Colonic mucosa (tissue), 4 donors: ENCODE measurements around the gene GTF3C1. TPM values are rescaled to one million over a fixed set of nuclear protein-coding genes. Genes with fewer than 3 reads are reported as not detected.
"Not testable (repeated sequence)": the region's sequence is repeated elsewhere in the genome, so short reads cannot be mapped to it uniquely, and the experiment has no call there.

Source experiments
- DNase-seq: peaks from one replicate; pipeline ENCODE4 v3.0.0-alpha.2; 2020
- H3K27ac ChIP-seq: fragments of 200-600 bp; one replicate; pipeline ENCODE4 v1.8.0; 2021
- H3K27me3 ChIP-seq: fragments of 200-600 bp; one replicate; pipeline ENCODE4 v1.8.0; 2021
- H3K36me3 ChIP-seq: fragments of 200-600 bp; one replicate; pipeline ENCODE4 v1.8.0; 2021
- H3K4me1 ChIP-seq: fragments of 200-600 bp; one replicate; pipeline ENCODE4 v1.8.0; 2021; ENCODE audit warnings: mild to moderate bottlenecking
- H3K4me3 ChIP-seq: fragments of 200-600 bp; one replicate; pipeline ENCODE4 v1.8.0; 2021
- H3K9ac ChIP-seq, 2 donors: one replicate each; pipeline ENCODE4 v1.7.0; 2013; ENCODE audit warnings: control low read depth in 2 of 2, low read depth in 2 of 2, low read length in 2 of 2
- H3K9me3 ChIP-seq: fragments of 200-600 bp; one replicate; pipeline ENCODE4 v1.8.0; 2021
- intact Hi-C: fragments of 100-400 bp; cut with DNase I; formaldehyde crosslinking; loops from one replicate; pipeline ENCODE4 v1.14.1; 2022
- total RNA-seq, 2 donors: library from RNA; stranded (reverse); fragmentation: NEBNext Ultra II Directional in 1 of 2; extraction: Animal tissue kit (Norgen Biotek cat#: 25700) in 1 of 2; gene quantifications; one replicate each; pipeline ENCODE4 v1.2.1, GENCODE V29; 2021
- TF ChIP-seq, protein P1 (sequence below): fragments of 200-600 bp; IDR thresholded peaks from one replicate; pipeline ENCODE4 v1.8.0; 2022; ENCODE audit warnings: antibody characterized with exemption, mild to moderate bottlenecking
- donor health status: healthy.
- donor health status: DM: no; HTN: no; CAD: no.
- donor health status: DM: no; HTN: no; CAD: no.

GTF3C1 gene
- total RNA-seq, 2 donors from 2014 or later, result 40.1 to 67.8 TPM

GRCh38 chr16:27460663-27461482, 88.8 kb downstream of the GTF3C1 start:
- no peak for DNase-seq
- no peaks in the 10 kb centered on the region for H3K9me3 ChIP-seq
- no peak overlapping the region for H3K27ac ChIP-seq
- intact Hi-C loops, result no loop called here
- TF ChIP-seq, protein P1, sequence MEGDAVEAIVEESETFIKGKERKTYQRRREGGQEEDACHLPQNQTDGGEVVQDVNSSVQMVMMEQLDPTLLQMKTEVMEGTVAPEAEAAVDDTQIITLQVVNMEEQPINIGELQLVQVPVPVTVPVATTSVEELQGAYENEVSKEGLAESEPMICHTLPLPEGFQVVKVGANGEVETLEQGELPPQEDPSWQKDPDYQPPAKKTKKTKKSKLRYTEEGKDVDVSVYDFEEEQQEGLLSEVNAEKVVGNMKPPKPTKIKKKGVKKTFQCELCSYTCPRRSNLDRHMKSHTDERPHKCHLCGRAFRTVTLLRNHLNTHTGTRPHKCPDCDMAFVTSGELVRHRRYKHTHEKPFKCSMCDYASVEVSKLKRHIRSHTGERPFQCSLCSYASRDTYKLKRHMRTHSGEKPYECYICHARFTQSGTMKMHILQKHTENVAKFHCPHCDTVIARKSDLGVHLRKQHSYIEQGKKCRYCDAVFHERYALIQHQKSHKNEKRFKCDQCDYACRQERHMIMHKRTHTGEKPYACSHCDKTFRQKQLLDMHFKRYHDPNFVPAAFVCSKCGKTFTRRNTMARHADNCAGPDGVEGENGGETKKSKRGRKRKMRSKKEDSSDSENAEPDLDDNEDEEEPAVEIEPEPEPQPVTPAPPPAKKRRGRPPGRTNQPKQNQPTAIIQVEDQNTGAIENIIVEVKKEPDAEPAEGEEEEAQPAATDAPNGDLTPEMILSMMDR, result no peak
- no peak overlapping the region for H3K9ac ChIP-seq
- no peak overlapping the region for H3K4me3 ChIP-seq
- no peaks in the 10 kb centered on the region for H3K27me3 ChIP-seq
- no peaks in the 10 kb centered on the region for H3K36me3 ChIP-seq
- no peaks in the 10 kb centered on the region for H3K4me1 ChIP-seq

DNA sequence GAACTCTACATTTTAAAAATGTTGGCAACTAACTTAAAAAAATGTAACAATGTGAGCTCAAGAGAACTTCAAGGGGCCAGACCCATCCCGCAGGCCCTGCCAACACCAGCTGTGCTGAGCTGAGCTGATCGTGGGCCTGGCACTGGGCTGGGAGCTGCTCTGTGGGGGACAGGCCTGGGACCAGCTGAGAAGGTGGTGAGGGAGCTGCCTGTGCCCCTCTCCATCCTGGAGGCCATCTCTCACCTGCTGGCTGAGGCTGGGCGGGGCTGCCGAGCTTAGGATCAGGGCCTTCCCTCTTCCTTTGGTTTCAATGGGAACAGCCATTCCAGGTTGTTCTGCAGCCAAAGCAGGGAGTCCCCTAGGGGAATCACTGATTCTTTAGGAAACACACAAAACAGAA, 89.5 kb downstream of the GTF3C1 start:
- Histone ChIP-seq H3K4me1 (no peaks in the 10 kb centered on the region), H3K36me3 (no peaks in the 10 kb centered on the region), H3K9me3 (no peaks in the 10 kb centered on the region), H3K9ac (no peak overlapping the region), H3K4me3 (no peak overlapping the region), H3K27ac (no peak overlapping the region), H3K27me3 (no peaks in the 10 kb centered on the region)
- TF ChIP-seq, protein P1, result no peak
- no peak for DNase-seq
- intact Hi-C loops, result no loop called here

DNA sequence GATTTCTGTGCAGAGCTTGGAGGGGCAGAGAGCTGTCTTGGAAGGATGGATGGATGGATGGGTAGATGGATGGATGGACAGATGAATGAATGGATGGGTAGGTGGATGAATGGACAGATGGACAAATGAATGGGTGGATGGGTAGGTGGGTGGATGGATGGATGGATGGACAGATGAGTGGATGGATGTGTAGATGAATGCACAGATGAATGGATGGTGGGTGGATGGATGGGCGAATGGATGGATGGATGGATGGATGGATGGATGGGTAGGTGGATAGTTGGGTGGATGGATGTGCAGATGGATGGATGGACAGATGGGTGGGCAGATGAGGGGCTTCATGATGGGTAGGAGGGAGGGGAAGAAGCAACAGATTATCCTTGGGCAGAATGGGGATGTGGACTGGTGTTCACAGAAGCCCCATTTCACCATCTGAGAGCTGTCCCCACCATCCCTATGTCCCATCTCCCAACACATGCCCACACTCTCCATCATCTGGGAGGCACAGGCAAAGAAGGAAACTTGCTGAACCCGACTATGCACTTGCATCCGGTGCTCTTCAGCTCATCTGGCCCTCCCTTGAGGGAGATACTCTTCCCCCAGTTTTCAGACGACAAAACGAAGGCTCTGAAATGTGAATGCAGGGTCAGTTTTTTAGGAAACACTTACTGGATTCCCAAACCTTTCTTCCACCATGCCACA, 90.6 kb downstream of the GTF3C1 start:
- TF ChIP-seq, protein P1, result no peak
- no peak overlapping the region for H3K9ac ChIP-seq
- no peaks in the 10 kb centered on the region for H3K27me3 ChIP-seq
- H3K9me3 ChIP-seq, result no peaks in the 10 kb centered on the region
- no peaks in the 10 kb centered on the region for H3K36me3 ChIP-seq
- no peak overlapping the region for H3K27ac ChIP-seq
- intact Hi-C loops, result loop anchor here (5.0 to 10.0 kb wide), 3 partner anchors 214 to 1622 kb away; no protein-coding TSS in a partner anchor
- H3K4me3 ChIP-seq, result no peak overlapping the region
- no peaks in the 10 kb centered on the region for H3K4me1 ChIP-seq
- no peak for DNase-seq

DNA sequence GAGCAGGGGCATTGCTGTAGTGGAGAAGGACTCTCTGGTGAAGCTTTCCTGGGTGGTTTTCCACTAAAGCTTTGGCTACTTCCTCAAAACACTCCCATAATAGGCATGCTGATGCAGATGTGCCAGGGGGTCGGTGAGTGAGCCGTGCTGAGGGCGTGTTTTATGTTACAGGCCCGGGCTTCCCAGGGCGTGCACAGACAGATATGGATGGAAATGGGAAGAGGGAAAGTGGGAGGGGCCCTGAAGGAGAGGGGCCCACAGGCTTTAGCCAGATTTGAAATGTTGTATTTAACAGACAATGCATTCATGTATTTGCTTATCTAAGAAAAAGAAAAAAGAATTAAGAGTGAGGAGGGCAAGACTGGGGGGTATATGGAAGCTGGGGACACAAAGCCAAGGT, 91.5 kb downstream of the GTF3C1 start:
- Histone ChIP-seq H3K27ac (no peak overlapping the region), H3K27me3 (no peaks in the 10 kb centered on the region), H3K4me3 (no peak overlapping the region), H3K36me3 (no peaks in the 10 kb centered on the region), H3K9ac (no peak overlapping the region), H3K4me1 (no peaks in the 10 kb centered on the region), H3K9me3 (no peaks in the 10 kb centered on the region)
- DNase-seq, result no peak
- intact Hi-C loops, result loop anchor here (5.0 to 10.0 kb wide), 3 partner anchors 213 to 1621 kb away; no protein-coding TSS in a partner anchor
- TF ChIP-seq, protein P1, result no peak

- H3K4me1 ChIP-seq, H3K4me3 ChIP-seq, H3K27me3 ChIP-seq, H3K9me3 ChIP-seq, H3K36me3 ChIP-seq, DNase-seq, H3K27ac ChIP-seq, H3K9ac ChIP-seq: not testable (repeated sequence)
- intact Hi-C loops, result loop anchor here (5.0 to 10.0 kb wide), 3 partner anchors 213 to 1620 kb away; no protein-coding TSS in a partner anchor
Observed at GRCh38 chr16:27457605-27457900, 92.2 kb downstream of the GTF3C1 start.

GRCh38 chr16:27455700-27456099, 94.0 kb downstream of the GTF3C1 start:
- intact Hi-C loops, result loop anchor here (5.0 to 10.0 kb wide), 3 partner anchors 211 to 1618 kb away; no protein-coding TSS in a partner anchor
- H3K4me3 ChIP-seq, result no peak overlapping the region
- no peaks in the 10 kb centered on the region for H3K27me3 ChIP-seq
- TF ChIP-seq, protein P1, result no peak
- no peak for DNase-seq
- H3K4me1 ChIP-seq, result no peaks in the 10 kb centered on the region
- H3K36me3 ChIP-seq, result no peaks in the 10 kb centered on the region
- H3K9ac ChIP-seq, result no peak overlapping the region
- no peaks in the 10 kb centered on the region for H3K9me3 ChIP-seq
- no peak overlapping the region for H3K27ac ChIP-seq
